Activated naive CD4-positive, alpha-beta T cell treated with anti-CD3 and anti-CD28 coated beads, Interleukin-2, amount 50 U/mL, for 16 hours (primary cell): ENCODE results near the gene SKAP2.

Source experiments
- DNase-seq: peaks from one replicate; pipeline ENCODE4 v3.0.0-alpha.2; 2020

The SKAP2 gene

GRCh38 chr7:26629696-26630095 lies 234.7 kb downstream of the SKAP2 start:
- no peak for DNase-seq

- DNase-seq, result no peak
These were observed 236.5 kb downstream of the SKAP2 start for GRCh38 chr7:26627891-26628341.

GRCh38 chr7:26627221-26627620 lies 237.2 kb downstream of the SKAP2 start:
- no peak for DNase-seq

GRCh38 chr7:26626687-26627086 lies 237.7 kb downstream of the SKAP2 start:
- no peak for DNase-seq

GRCh38 chr7:26626156-26626555 lies 238.2 kb downstream of the SKAP2 start:
- no peak for DNase-seq

- DNase-seq, result no peak
These were observed 239.1 kb downstream of the SKAP2 start for GRCh38 chr7:26625286-26625685.

GRCh38 chr7:26624839-26625238 lies 239.6 kb downstream of the SKAP2 start:
- no peak for DNase-seq

GRCh38 chr7:26624431-26624830 lies 240.0 kb downstream of the SKAP2 start:
- DNase-seq, result no peak

- DNase-seq, result no peak
These were observed 244.0 kb downstream of the SKAP2 start for GRCh38 chr7:26620352-26620751.

- no peak for DNase-seq
These were observed 244.9 kb downstream of the SKAP2 start for GRCh38 chr7:26619348-26619984.

GRCh38 chr7:26618898-26619297 lies 245.5 kb downstream of the SKAP2 start:
- DNase-seq, result no peak

- DNase-seq, result no peak
These were observed 245.9 kb downstream of the SKAP2 start for GRCh38 chr7:26618449-26618848.
